Spleen (tissue), 7 donors: ENCODE data around the gene DHX35.

Source experiments
- POLR2A ChIP-seq, 3 donors: fragments of 450-650 bp; IDR thresholded peaks; one replicate each; pipeline ENCODE4 v1.5.1; 2017; ENCODE audit warnings: antibody characterized with exemption in 3 of 3, mild to moderate bottlenecking in 1 of 3
- TF ChIP-seq, protein P1 (sequence below), 11 experiments: fragments of 200-600 bp in 7 of 11; fragments of 450-650 bp in 4 of 11; sonication (generic) in 4 of 11; IDR thresholded peaks in 8 of 11; conservative IDR thresholded peaks in 3 of 11; 1 replicate in 7 of 11; 2 replicates in 4 of 11; pipeline versions ENCODE4 v1.4.0 to v1.8.0; 2016 to 2021; ENCODE audit warnings: antibody characterized with exemption in 11 of 11, inconsistent platforms in 4 of 11, mild to moderate bottlenecking in 1 of 11
- donor health status: DM: no; HTN: no; CAD: no; lungs with moderate emphysema.
- donor health status: DM: no; HTN: no; CAD: no.
- donor health status: DM: no; HTN: no; CAD: no.

DNA sequence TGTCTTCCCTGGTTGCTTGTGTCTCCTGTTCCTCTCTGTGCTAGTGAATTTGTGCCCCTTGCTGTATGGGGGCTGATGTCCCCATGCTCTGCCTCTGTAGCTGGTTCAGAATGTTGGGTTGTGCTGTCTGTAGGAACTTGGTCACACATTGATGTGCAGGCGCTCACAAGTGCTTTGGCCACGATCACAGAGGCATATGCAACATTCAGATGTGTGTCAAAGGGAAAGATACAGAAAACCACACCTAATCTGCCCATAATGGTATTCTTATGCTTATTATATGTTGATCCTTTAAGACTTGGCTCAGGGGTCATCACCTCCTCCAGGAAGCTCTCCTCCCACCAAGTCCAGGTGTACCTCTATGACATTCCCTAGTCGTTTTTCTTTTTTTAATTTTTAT is 17.1 kb upstream of the DHX35 start:
- TF ChIP-seq, protein P1, sequence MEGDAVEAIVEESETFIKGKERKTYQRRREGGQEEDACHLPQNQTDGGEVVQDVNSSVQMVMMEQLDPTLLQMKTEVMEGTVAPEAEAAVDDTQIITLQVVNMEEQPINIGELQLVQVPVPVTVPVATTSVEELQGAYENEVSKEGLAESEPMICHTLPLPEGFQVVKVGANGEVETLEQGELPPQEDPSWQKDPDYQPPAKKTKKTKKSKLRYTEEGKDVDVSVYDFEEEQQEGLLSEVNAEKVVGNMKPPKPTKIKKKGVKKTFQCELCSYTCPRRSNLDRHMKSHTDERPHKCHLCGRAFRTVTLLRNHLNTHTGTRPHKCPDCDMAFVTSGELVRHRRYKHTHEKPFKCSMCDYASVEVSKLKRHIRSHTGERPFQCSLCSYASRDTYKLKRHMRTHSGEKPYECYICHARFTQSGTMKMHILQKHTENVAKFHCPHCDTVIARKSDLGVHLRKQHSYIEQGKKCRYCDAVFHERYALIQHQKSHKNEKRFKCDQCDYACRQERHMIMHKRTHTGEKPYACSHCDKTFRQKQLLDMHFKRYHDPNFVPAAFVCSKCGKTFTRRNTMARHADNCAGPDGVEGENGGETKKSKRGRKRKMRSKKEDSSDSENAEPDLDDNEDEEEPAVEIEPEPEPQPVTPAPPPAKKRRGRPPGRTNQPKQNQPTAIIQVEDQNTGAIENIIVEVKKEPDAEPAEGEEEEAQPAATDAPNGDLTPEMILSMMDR (IDR thresholded peaks at IDR 0.05 in 8 of 11, conservative IDR thresholded peaks at IDR 0.05 in 3 of 11), result no peak
- TF ChIP-seq POLR2A (IDR thresholded peaks at IDR 0.05), result no peak
